Mesenchymal stem cell (in vitro differentiated cells and primary cell): ENCODE data around the gene ACBD4.

Source experiments
- DNase-seq: peaks from one replicate; pipeline ENCODE4 v3.0.0-alpha.2; 2013
- H2AFZ ChIP-seq: one replicate; pipeline ENCODE4 v1.6.1; 2013; ENCODE audit warnings: low read depth, mild to moderate bottlenecking, control low read depth, inconsistent platforms, low read length, moderate library complexity
- H2AK5ac ChIP-seq: 2 replicates; pipeline ENCODE4 v1.6.1; 2013; ENCODE audit warnings: low read length, moderate library complexity, mild to moderate bottlenecking, inconsistent platforms; ENCODE audit not compliant: severe bottlenecking
- H2BK120ac ChIP-seq: one replicate; pipeline ENCODE4 v1.6.1; 2013; ENCODE audit warnings: low read depth, mild to moderate bottlenecking, inconsistent platforms, low read length, moderate library complexity
- H2BK12ac ChIP-seq, 2 experiments: one replicate each; pipeline ENCODE4 v1.6.1; 2013; ENCODE audit warnings: inconsistent platforms in 2 of 2, low read length in 2 of 2, mild to moderate bottlenecking in 2 of 2, moderate library complexity in 2 of 2, control low read depth in 1 of 2
- H2BK15ac ChIP-seq: one replicate; pipeline ENCODE4 v1.6.1; 2013; ENCODE audit warnings: mild to moderate bottlenecking, low read depth, inconsistent platforms; ENCODE audit not compliant: poor library complexity, severe bottlenecking
- H2BK5ac ChIP-seq: 2 replicates; pipeline ENCODE4 v1.6.1; 2013; ENCODE audit warnings: low read depth, mild to moderate bottlenecking, low read length, control low read depth, inconsistent platforms; ENCODE audit not compliant: poor library complexity, severe bottlenecking
- H3K14ac ChIP-seq, 2 experiments: one replicate each; pipeline ENCODE4 v1.6.1; 2013; ENCODE audit warnings: inconsistent platforms in 2 of 2, low read length in 2 of 2, control low read depth in 1 of 2, mild to moderate bottlenecking in 1 of 2, moderate library complexity in 1 of 2
- H3K18ac ChIP-seq, 2 experiments: one replicate each; pipeline ENCODE4 v1.6.1; 2013; ENCODE audit warnings: inconsistent platforms in 2 of 2, low read length in 2 of 2, control low read depth in 1 of 2, low read depth in 1 of 2, mild to moderate bottlenecking in 1 of 2
- H3K23ac ChIP-seq, 2 experiments: one replicate each; pipeline ENCODE4 v1.6.1; 2013; ENCODE audit warnings: inconsistent platforms in 2 of 2, low read length in 2 of 2, mild to moderate bottlenecking in 2 of 2, moderate library complexity in 2 of 2, control low read depth in 1 of 2
- H3K27ac ChIP-seq: 2 replicates; pipeline ENCODE4 v1.5.1; 2013; ENCODE audit warnings: mild to moderate bottlenecking, moderate library complexity, low read length, control low read depth, inconsistent platforms; ENCODE audit not compliant: poor library complexity, severe bottlenecking
- H3K27me3 ChIP-seq, 2 experiments: 2 replicates each; pipeline versions ENCODE4 v1.6.1 to v1.7.0; 2013; ENCODE audit warnings: low read length in 2 of 2, mild to moderate bottlenecking in 2 of 2, moderate library complexity in 2 of 2, control low read depth in 1 of 2, inconsistent platforms in 1 of 2; ENCODE audit not compliant: control insufficient read depth in 1 of 2, insufficient read depth in 1 of 2
- H3K36me3 ChIP-seq, 2 experiments: 2 replicates each; pipeline versions ENCODE4 v1.6.1 to v1.7.0; 2013; ENCODE audit warnings: low read length in 2 of 2, control low read depth in 1 of 2, inconsistent platforms in 1 of 2, low read depth in 1 of 2, mild to moderate bottlenecking in 1 of 2; ENCODE audit not compliant: insufficient read depth in 2 of 2, control insufficient read depth in 1 of 2
- H3K4ac ChIP-seq, 2 experiments: one replicate each; pipeline ENCODE4 v1.6.1; 2013; ENCODE audit warnings: inconsistent platforms in 2 of 2, low read length in 2 of 2, mild to moderate bottlenecking in 2 of 2, moderate library complexity in 2 of 2, control low read depth in 1 of 2, low read depth in 1 of 2
- H3K4me1 ChIP-seq: 2 replicates; pipeline ENCODE4 v1.6.1; 2013; ENCODE audit warnings: low read depth, low read length, control low read depth; ENCODE audit not compliant: control insufficient read depth, insufficient read depth
- H3K4me2 ChIP-seq: 2 replicates; pipeline ENCODE4 v1.6.1; 2013; ENCODE audit warnings: low read length, mild to moderate bottlenecking, inconsistent platforms; ENCODE audit not compliant: poor library complexity, severe bottlenecking
- H3K4me3 ChIP-seq, 2 experiments: 2 replicates each; pipeline versions ENCODE4 v1.5.1 to v1.7.0; 2013; ENCODE audit warnings: low read length in 2 of 2, mild to moderate bottlenecking in 2 of 2, control low read depth in 1 of 2, low read depth in 1 of 2; ENCODE audit not compliant: insufficient read depth in 1 of 2
- H3K79me1 ChIP-seq: replicated peaks from 2 replicates; pipeline ENCODE4 v1.6.1; 2013; ENCODE audit warnings: mild to moderate bottlenecking, control low read depth, low read length, inconsistent platforms; ENCODE audit not compliant: poor library complexity, severe bottlenecking
- H3K9ac ChIP-seq: 2 replicates; pipeline ENCODE4 v1.7.0; 2013; ENCODE audit warnings: mild to moderate bottlenecking, low read length, moderate library complexity
- H3K9me3 ChIP-seq: 2 replicates; pipeline ENCODE4 v1.7.0; 2013; ENCODE audit warnings: mild to moderate bottlenecking, low read length; ENCODE audit not compliant: control insufficient read depth
- H4K8ac ChIP-seq: one replicate; pipeline ENCODE4 v1.6.1; 2013; ENCODE audit warnings: inconsistent platforms, mild to moderate bottlenecking, low read length, moderate library complexity
- H4K91ac ChIP-seq: one replicate; pipeline ENCODE4 v1.6.1; 2013; ENCODE audit warnings: mild to moderate bottlenecking, low read length, inconsistent platforms
- WGBS: methylation state at CpG from one replicate; pipeline ENCODE4 v1.1.7; 2013; ENCODE audit warnings: mixed read lengths; 5-methylcytosine and 5-hydroxymethylcytosine counted together

The ACBD4 gene

DNA sequence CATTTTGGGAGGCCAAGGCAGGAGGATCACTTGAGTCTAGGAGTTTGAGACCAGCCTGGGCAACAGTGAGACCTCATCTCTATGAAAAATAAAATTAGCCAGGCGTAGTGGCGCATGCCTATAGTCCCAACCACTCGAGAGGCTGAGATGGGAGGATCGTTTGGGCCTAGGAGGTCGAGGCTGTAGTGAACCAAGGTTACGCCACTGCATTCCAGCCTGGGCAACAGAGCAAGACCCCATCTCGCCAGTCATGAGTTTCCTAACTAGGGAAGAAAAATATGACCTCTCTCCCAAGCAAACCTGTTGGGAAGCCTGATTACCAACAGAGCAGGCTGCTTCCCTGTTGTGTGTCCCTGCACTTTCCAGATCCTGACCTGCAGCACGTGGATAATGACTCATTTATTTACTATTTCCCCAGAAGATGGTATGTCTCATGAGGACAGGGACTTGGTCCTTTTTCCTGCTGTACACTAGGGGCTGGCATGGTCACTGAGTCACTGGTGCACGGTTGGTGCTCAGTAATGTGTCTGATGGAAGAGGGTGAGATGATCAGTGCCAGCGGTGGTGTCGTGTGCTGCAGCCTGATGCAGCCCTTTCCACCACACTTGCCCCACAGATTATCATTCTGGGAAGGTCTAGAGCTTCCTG lies 43.6 kb upstream of the ACBD4 start:
- no peaks in the 10 kb centered on the region for H3K9me3 ChIP-seq
- no peak overlapping the region for H3K4me3 ChIP-seq
- H2BK12ac ChIP-seq, result no peak overlapping the region
- no peak overlapping the region for H3K14ac ChIP-seq
- peak overlapping the region; percentile 3 for H4K91ac ChIP-seq
- peak overlapping the region; percentile 4 for H3K27ac ChIP-seq
- 83% methylated on average over 8 of the region's 11 CpGs for WGBS
- peaks cover 17% of the 10 kb centered on the region for H3K79me1 ChIP-seq
- no peak overlapping the region for H2AFZ ChIP-seq
- no peak overlapping the region for H2BK5ac ChIP-seq
- peak overlapping the region; percentile 64 for H3K9ac ChIP-seq
- no peak overlapping the region for H2BK120ac ChIP-seq
- no peak overlapping the region for H2BK15ac ChIP-seq
- H2AK5ac ChIP-seq, result peak overlapping the region; percentile 3
- peak overlapping the region in 1 of 2 experiments; percentile 71 for H3K18ac ChIP-seq
- H3K4ac ChIP-seq, result no peak overlapping the region
- no peaks in the 10 kb centered on the region for H3K27me3 ChIP-seq
- no peak overlapping the region for H3K23ac ChIP-seq
- DNase-seq, result peak; percentile 66
- H4K8ac ChIP-seq, result no peak overlapping the region
- H3K36me3 ChIP-seq, result peaks cover 55 to 77% of the 10 kb centered on the region in 2 experiments
- no peak overlapping the region for H3K4me2 ChIP-seq
- H3K4me1 ChIP-seq, result peaks cover 32% of the 10 kb centered on the region

GRCh38 chr17:45092911-45093430 lies 42.5 kb upstream of the ACBD4 start:
- H4K91ac ChIP-seq, result peak overlapping the region; percentile 72
- no peaks in the 10 kb centered on the region for H3K9me3 ChIP-seq
- H2BK12ac ChIP-seq, result peak overlapping the region in 1 of 2 experiments; percentile 91
- peak overlapping the region; percentile 90 for H3K27ac ChIP-seq
- H2BK15ac ChIP-seq, result peak overlapping the region; percentile 73
- peak overlapping the region; percentile 73 for H2AK5ac ChIP-seq
- H3K4me1 ChIP-seq, result peaks cover 28% of the 10 kb centered on the region
- no peak overlapping the region for H3K4me3 ChIP-seq
- no peak overlapping the region for H3K14ac ChIP-seq
- no peaks in the 10 kb centered on the region for H3K27me3 ChIP-seq
- H3K9ac ChIP-seq, result peak overlapping the region; percentile 73
- no peak overlapping the region for H3K4me2 ChIP-seq
- H2BK5ac ChIP-seq, result peak overlapping the region; percentile 83
- peaks cover 56 to 77% of the 10 kb centered on the region in 2 experiments for H3K36me3 ChIP-seq
- no peak overlapping the region for H3K23ac ChIP-seq
- H3K79me1 ChIP-seq, result peaks cover 26% of the 10 kb centered on the region
- under 1% methylated on average over 6 of the region's 6 CpGs for WGBS
- H2BK120ac ChIP-seq, result peak overlapping the region; percentile 93
- H3K4ac ChIP-seq, result peak overlapping the region; percentile 29 to 79
- H4K8ac ChIP-seq, result peak overlapping the region; percentile 94
- H2AFZ ChIP-seq, result no peak overlapping the region
- H3K18ac ChIP-seq, result peak overlapping the region in 1 of 2 experiments; percentile 89
- DNase-seq, result peak; percentile 99

GRCh38 chr17:45093444-45094110 lies 41.9 kb upstream of the ACBD4 start:
- peak overlapping the region; percentile 94 for H4K8ac ChIP-seq
- H3K79me1 ChIP-seq, result peaks cover 29% of the 10 kb centered on the region
- no peak for DNase-seq
- H2BK120ac ChIP-seq, result peak overlapping the region; percentile 93
- peak overlapping the region in 1 of 2 experiments; percentile 85 for H2BK12ac ChIP-seq
- H2BK5ac ChIP-seq, result peak overlapping the region; percentile 83
- no peaks in the 10 kb centered on the region for H3K9me3 ChIP-seq
- 75% methylated on average over 13 of the region's 13 CpGs for WGBS
- peaks cover 28% of the 10 kb centered on the region for H3K4me1 ChIP-seq
- H4K91ac ChIP-seq, result peak overlapping the region; percentile 91
- H3K9ac ChIP-seq, result peak overlapping the region; percentile 73
- H2BK15ac ChIP-seq, result peak overlapping the region; percentile 73
- no peaks in the 10 kb centered on the region for H3K27me3 ChIP-seq
- H3K4me3 ChIP-seq, result peak overlapping the region in 1 of 2 experiments; percentile 31
- H2AK5ac ChIP-seq, result peak overlapping the region; percentile 73
- no peak overlapping the region for H3K23ac ChIP-seq
- H3K4me2 ChIP-seq, result no peak overlapping the region
- H3K4ac ChIP-seq, result peak overlapping the region; percentile 75 to 79
- H2AFZ ChIP-seq, result no peak overlapping the region
- H3K36me3 ChIP-seq, result peaks cover 60 to 78% of the 10 kb centered on the region in 2 experiments
- H3K27ac ChIP-seq, result peak overlapping the region; percentile 90
- peak overlapping the region; percentile 89 to 90 for H3K18ac ChIP-seq
- peak overlapping the region in 1 of 2 experiments; percentile 78 for H3K14ac ChIP-seq

DNA sequence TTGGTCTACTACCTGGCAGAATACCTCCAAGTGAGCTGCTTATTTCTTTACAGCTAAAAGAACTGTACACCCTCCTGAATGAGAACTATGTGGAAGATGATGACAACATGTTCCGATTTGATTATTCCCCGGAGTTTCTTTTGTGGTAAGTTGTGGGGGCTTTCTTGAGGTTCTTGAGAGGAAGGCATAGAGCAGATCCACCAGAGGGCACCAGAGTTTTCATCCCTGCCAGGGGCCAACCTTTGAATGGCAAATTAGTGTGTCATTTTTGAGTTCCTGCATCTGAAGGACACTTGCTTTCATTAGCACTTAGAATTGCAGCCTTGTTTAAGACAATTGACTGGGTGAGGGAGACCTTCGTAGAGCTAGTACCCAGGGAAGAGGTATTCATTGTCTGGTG lies 39.3 kb upstream of the ACBD4 start:
- no peak overlapping the region for H2BK15ac ChIP-seq
- peak overlapping the region; percentile 29 for H3K9ac ChIP-seq
- no peak overlapping the region for H3K23ac ChIP-seq
- H3K9me3 ChIP-seq, result no peaks in the 10 kb centered on the region
- H3K4me1 ChIP-seq, result peaks cover 17% of the 10 kb centered on the region
- H2BK12ac ChIP-seq, result no peak overlapping the region
- peaks cover 30% of the 10 kb centered on the region for H3K79me1 ChIP-seq
- peak overlapping the region; percentile 35 for H2AK5ac ChIP-seq
- no peak overlapping the region for H4K8ac ChIP-seq
- no peak overlapping the region for H4K91ac ChIP-seq
- H2BK120ac ChIP-seq, result no peak overlapping the region
- H2AFZ ChIP-seq, result no peak overlapping the region
- no peak overlapping the region for H3K4me3 ChIP-seq
- no peak overlapping the region for H3K4me2 ChIP-seq
- DNase-seq, result peak; percentile 58
- H3K36me3 ChIP-seq, result peaks cover 63 to 70% of the 10 kb centered on the region in 2 experiments
- H3K18ac ChIP-seq, result no peak overlapping the region
- H3K4ac ChIP-seq, result no peak overlapping the region
- WGBS, result 91% methylated on average over 3 of the region's 3 CpGs
- no peaks in the 10 kb centered on the region for H3K27me3 ChIP-seq
- H2BK5ac ChIP-seq, result no peak overlapping the region
- H3K14ac ChIP-seq, result no peak overlapping the region
- no peak overlapping the region for H3K27ac ChIP-seq
